ENCODE measurements around the gene NCOA1.

NCOA1 gene

GRCh38 chr2:24474053-24474452 lies 17.0 kb upstream of the NCOA1 start (continued):
- no peak for TF ChIP-seq PRDM6 (tag by site-specific recombination; IDR thresholded peaks at IDR 0.05)
- TF ChIP-seq WT1 (tag by site-specific recombination; IDR thresholded peaks at IDR 0.05) = no peak
- TF ChIP-seq ZNF266 (tag by site-specific recombination; IDR thresholded peaks at IDR 0.05; ENCODE audit: low read depth) = no peak

- H3K36me3 ChIP-seq (ENCODE audit: control insufficient read depth in 2 of 2, insufficient read depth in 1 of 2, low read length in 2 of 2) = no peaks in the 10 kb centered on the region
- no peak overlapping the region for H3K4me3 ChIP-seq (ENCODE audit: low read depth, low read length)
- ChIA-PET CTCF (interaction anchor here (0.5 to 0.7 kb wide), 2 partner anchors 13 to 206 kb away, joined by 3 to 5 read pairs; no protein-coding TSS in a partner anchor), POLR2A (no interaction called here)
- no peaks in the 10 kb centered on the region for H3K9me3 ChIP-seq (ENCODE audit: control insufficient read depth, insufficient read depth, low read depth, low read length)
- TF ChIP-seq ZNF292 (tag by site-specific recombination; IDR thresholded peaks at IDR 0.05; ENCODE audit: borderline replicate concordance, low read depth) (no peak), ZNF660 (tag by site-specific recombination; IDR thresholded peaks at IDR 0.05) (no peak), ZBTB44 (tag by site-specific recombination; IDR thresholded peaks at IDR 0.05) (no peak), IKZF3 (tag by site-specific recombination; IDR thresholded peaks at IDR 0.05) (no peak), ZNF221 (tag by site-specific recombination; IDR thresholded peaks at IDR 0.05; ENCODE audit: borderline replicate concordance) (no peak), ZNF544 (tag by site-specific recombination; IDR thresholded peaks at IDR 0.05) (no peak), ZNF664 (tag by site-specific recombination; IDR thresholded peaks at IDR 0.05) (no peak), ZNF341 (tag by site-specific recombination; IDR thresholded peaks at IDR 0.05; ENCODE audit: low read depth) (no peak), ZNF404 (tag by site-specific recombination; IDR thresholded peaks at IDR 0.05) (no peak), EGR2 (tag by site-specific recombination; IDR thresholded peaks at IDR 0.05; ENCODE audit: low read depth) (no peak), KLF17 (tag by site-specific recombination; IDR thresholded peaks at IDR 0.05) (no peak), ZNF514 (tag by site-specific recombination; IDR thresholded peaks at IDR 0.05) (no peak)
- H3K27ac ChIP-seq (ENCODE audit: extremely low read depth, low read depth, low read length) = no peak overlapping the region
- H3K4me1 ChIP-seq (ENCODE audit: control insufficient read depth, insufficient read depth, low read length) = no peaks in the 10 kb centered on the region
These were observed 13.8 kb upstream of the NCOA1 start for GRCh38 chr2:24477229-24477628.

- CTCF ChIA-PET = no interaction called here
- H3K36me3 ChIP-seq (ENCODE audit: control insufficient read depth in 2 of 2, insufficient read depth in 1 of 2, low read length in 2 of 2) = no peaks in the 10 kb centered on the region
- no peaks in the 10 kb centered on the region for H3K9me3 ChIP-seq (ENCODE audit: control insufficient read depth, insufficient read depth, low read depth, low read length)
- no peak overlapping the region for H3K4me3 ChIP-seq (ENCODE audit: low read depth, low read length)
- TF ChIP-seq KLF7 (tag by site-specific recombination; IDR thresholded peaks at IDR 0.05; ENCODE audit: borderline replicate concordance) (no peak), ZNF621 (tag by site-specific recombination; IDR thresholded peaks at IDR 0.05) (no peak), HOXD13 (CRISPR knock-in tag; IDR thresholded peaks at IDR 0.05; ENCODE audit: borderline replicate concordance) (no peak), WT1 (tag by site-specific recombination; IDR thresholded peaks at IDR 0.05) (no peak), ZNF146 (tag by site-specific recombination; IDR thresholded peaks at IDR 0.05) (no peak), ZNF654 (tag by site-specific recombination; IDR thresholded peaks at IDR 0.05; ENCODE audit: low read depth) (no peak), ZFP69B (tag by site-specific recombination; IDR thresholded peaks at IDR 0.05) (no peak), ZBTB20 (tag by site-specific recombination; IDR thresholded peaks at IDR 0.05) (no peak), ZNF133 (tag by site-specific recombination; IDR thresholded peaks at IDR 0.05) (no peak), ZNF132 (tag by site-specific recombination; IDR thresholded peaks at IDR 0.05; ENCODE audit: borderline replicate concordance) (no peak), ZNF837 (tag by site-specific recombination; IDR thresholded peaks at IDR 0.05) (no peak), ZBTB10 (tag by site-specific recombination; IDR thresholded peaks at IDR 0.05) (no peak), ZNF600 (tag by site-specific recombination; IDR thresholded peaks at IDR 0.05) (no peak), ZNF274 (IDR thresholded peaks at IDR 0.05; ENCODE audit: low read length) (no peak), ZNF274 (tag by site-specific recombination; IDR thresholded peaks at IDR 0.05; ENCODE audit: borderline replicate concordance) (no peak)
- POLR2A ChIA-PET = no interaction called here
- no peak overlapping the region for H3K27ac ChIP-seq (ENCODE audit: extremely low read depth, low read depth, low read length)
- H3K4me1 ChIP-seq (ENCODE audit: control insufficient read depth, insufficient read depth, low read length) = no peaks in the 10 kb centered on the region
These were observed 12.8 kb upstream of the NCOA1 start for GRCh38 chr2:24478243-24478642.
